GM12878 (cell line): ENCODE data around the gene CUL1. TPM values are rescaled to one million over a fixed set of nuclear protein-coding genes. Genes with fewer than 3 reads are reported as not detected.

Source experiments
- ATAC-seq: fragments of 200-7000 bp; cut with Tn5 transposase; 3 replicates; pipeline ENCODE4 v1.9.1; 2020; ENCODE audit warnings: mild to moderate bottlenecking, moderate library complexity
- BruUV-seq: library from RNA; stranded (reverse); fragments of 400-500 nt; replicated peaks from 2 replicates; lab custom pipeline; 2021; lab: Mats Ljungman, UMichigan
- CTCF ChIA-PET: fragments of 300-600 bp; sonication (Branson Sonifier 250); formaldehyde crosslinking; extraction: SDS; loops from one replicate; lab custom pipeline; 2021; ENCODE audit warnings: inconsistent platforms; lab: Yijun Ruan, JAX
- POLR2A ChIA-PET: fragments of 350-600 bp; formaldehyde crosslinking; extraction: SDS; loops from one replicate; lab custom pipeline; 2021; ENCODE audit warnings: inconsistent platforms; lab: Charles Lee
- RAD21 ChIA-PET: fragments of 300-600 bp; sonication (Branson Sonifier 250); formaldehyde crosslinking; loops from one replicate; lab custom pipeline; 2023; ENCODE audit warnings: antibody characterized with exemption; ENCODE audit not compliant: unreplicated experiment; lab: Charles Lee
- SMC1A ChIA-PET: fragments of 300-600 bp; sonication (Branson Sonifier 250); formaldehyde crosslinking; loops from one replicate; lab custom pipeline; 2023; ENCODE audit not compliant: unreplicated experiment, uncharacterized antibody; lab: Charles Lee
- DNase-seq: peaks from one replicate; pipeline ENCODE4 v3.0.0-alpha.2; 2011; ENCODE audit warnings: low read depth, low spot score
- FAIRE-seq: peaks from 3 replicates; lab custom pipeline; 2011; peaks lifted over from hg19 to GRCh38; lab: Jason Lieb, UNC
- H2AFZ ChIP-seq: 2 replicates; pipeline ENCODE4 v1.6.0; 2011; ENCODE audit warnings: low read depth, low read length, control low read depth; ENCODE audit not compliant: control insufficient read depth
- H3K27ac ChIP-seq: 2 replicates; pipeline ENCODE4 v1.5.1; 2011; ENCODE audit warnings: control low read depth; ENCODE audit not compliant: control insufficient read depth, insufficient read depth
- H3K27me3 ChIP-seq, 2 experiments: replicated peaks in 1 of 2; 2 replicates each; pipeline versions ENCODE4 v1.6.0 to v1.6.1; 2011; ENCODE audit warnings: low read length in 1 of 2; ENCODE audit not compliant: control insufficient read depth in 2 of 2, insufficient read depth in 2 of 2
- H3K36me3 ChIP-seq, 2 experiments: 2 replicates each; pipeline ENCODE4 v1.5.1; 2011; ENCODE audit warnings: low read length in 1 of 2; ENCODE audit not compliant: control insufficient read depth in 2 of 2, insufficient read depth in 2 of 2
- H3K4me1 ChIP-seq: 2 replicates; pipeline ENCODE4 v1.6.1; 2011; ENCODE audit warnings: mild to moderate bottlenecking, low read length, moderate library complexity, mixed read lengths; ENCODE audit not compliant: control insufficient read depth, insufficient read depth
- H3K4me2 ChIP-seq: 2 replicates; pipeline ENCODE4 v1.6.0; 2011; ENCODE audit warnings: control low read depth; ENCODE audit not compliant: control insufficient read depth, insufficient read depth
- H3K4me3 ChIP-seq: fragments of 200-600 bp; sonication (generic); 2 replicates; pipeline ENCODE4 v1.5.1; 2016
- H3K79me2 ChIP-seq: 2 replicates; pipeline ENCODE4 v1.6.0; 2011; ENCODE audit warnings: low read length; ENCODE audit not compliant: control insufficient read depth, insufficient read depth
- H3K9ac ChIP-seq: 2 replicates; pipeline ENCODE4 v1.8.0; 2011; ENCODE audit warnings: low read length, control low read depth, mixed read lengths; ENCODE audit not compliant: control insufficient read depth, insufficient read depth
- H3K9me3 ChIP-seq: replicated peaks from 3 replicates; pipeline ENCODE4 v1.5.1; 2011; ENCODE audit warnings: mild to moderate bottlenecking, low read length; ENCODE audit not compliant: control insufficient read depth, insufficient read depth
- H4K20me1 ChIP-seq: 2 replicates; pipeline ENCODE4 v1.6.0; 2011; ENCODE audit not compliant: control insufficient read depth, insufficient read depth
- CHD1 ChIP-seq: IDR thresholded peaks from 2 replicates; pipeline ENCODE4 v1.6.1; 2012; ENCODE audit warnings: low read depth, low read length, improper control_type of control experiment
- CREM ChIP-seq: IDR thresholded peaks from 2 replicates; pipeline ENCODE4 v1.6.1; 2014; ENCODE audit warnings: antibody characterized with exemption, low read depth
- DPF2 ChIP-seq: fragments of 450-650 bp; IDR thresholded peaks from 2 replicates; pipeline ENCODE4 v1.6.1; 2017; ENCODE audit warnings: mild to moderate bottlenecking
- JUNB ChIP-seq: IDR thresholded peaks from 2 replicates; pipeline ENCODE4 v1.6.1; 2016; ENCODE audit warnings: antibody characterized with exemption, mild to moderate bottlenecking
- MTA3 ChIP-seq: IDR thresholded peaks from 2 replicates; pipeline ENCODE4 v1.6.1; 2012; ENCODE audit warnings: low read length, inconsistent platforms, borderline replicate concordance
- MXI1 ChIP-seq: fragments of 150-350 bp; IDR thresholded peaks from 2 replicates; pipeline ENCODE4 v1.6.1; 2011; ENCODE audit warnings: low read depth, mild to moderate bottlenecking, inconsistent platforms, low read length, improper control_type of control experiment
- MYC ChIP-seq: IDR thresholded peaks from 2 replicates; pipeline ENCODE4 v1.6.1; 2011; ENCODE audit warnings: mild to moderate bottlenecking, low read length, moderate library complexity, inconsistent platforms; ENCODE audit not compliant: insufficient read depth, insufficient replicate concordance, insufficient read length, severe bottlenecking
- NFYB ChIP-seq: IDR thresholded peaks from 2 replicates; pipeline ENCODE4 v1.6.1; 2011; ENCODE audit warnings: low read depth, mild to moderate bottlenecking, low read length, improper control_type of control experiment, moderate library complexity; ENCODE audit not compliant: insufficient read depth
- NR2F1 ChIP-seq: fragments of 450-650 bp; conservative IDR thresholded peaks from 2 replicates; pipeline ENCODE4 v1.6.1; 2017; ENCODE audit warnings: mild to moderate bottlenecking
- PAX5 ChIP-seq: IDR thresholded peaks from 2 replicates; pipeline ENCODE4 v1.6.1; 2011; ENCODE audit warnings: low read depth, low read length, borderline replicate concordance
- RAD21 ChIP-seq: IDR thresholded peaks from 2 replicates; pipeline ENCODE4 v1.6.1; 2011; ENCODE audit warnings: mild to moderate bottlenecking, low read depth, low read length, moderate library complexity; ENCODE audit not compliant: insufficient read depth
- SUPT20H ChIP-seq: IDR thresholded peaks from 2 replicates; pipeline ENCODE4 v1.6.1; 2011; ENCODE audit warnings: low read depth, mild to moderate bottlenecking, low read length, moderate library complexity, borderline replicate concordance; ENCODE audit not compliant: control insufficient read depth
- WRNIP1 ChIP-seq: IDR thresholded peaks from 2 replicates; pipeline ENCODE4 v1.6.1; 2011; ENCODE audit warnings: low read depth, low read length, improper control_type of control experiment, borderline replicate concordance
- ZBTB33 ChIP-seq: fragments of 450-650 bp; IDR thresholded peaks from 2 replicates; pipeline ENCODE4 v1.6.1; 2017; ENCODE audit warnings: mild to moderate bottlenecking
- ZNF687 ChIP-seq: fragments of 450-650 bp; IDR thresholded peaks from 2 replicates; pipeline ENCODE4 v1.6.1; 2017; ENCODE audit warnings: mild to moderate bottlenecking, moderate library complexity
- WGBS: methylation state at CpG from one replicate; pipeline ENCODE4 v1.1.6; 2016; ENCODE audit warnings: low lambda C conversion rate; ENCODE audit not compliant: insufficient replicate concordance, insufficient coverage; ENCODE audit errors: missing lambda C conversion rate; 5-methylcytosine and 5-hydroxymethylcytosine counted together
- in situ Hi-C: fragments of 300-500 bp; cut with MboI; formaldehyde crosslinking; loops from 9 replicates; pipeline ENCODE4 v1.14.3; 2018; ENCODE audit warnings: mixed read lengths
- intact Hi-C: fragments of 100-400 bp; cut with micrococcal nuclease; formaldehyde crosslinking; loops from one replicate; pipeline ENCODE4 v1.14.2; 2022; ENCODE audit not compliant: unreplicated experiment
- polyA plus RNA-seq, 11 experiments: library from polyadenylated mRNA; depleted of rRNA in 4 of 11; unstranded in 6 of 11; stranded (reverse) in 5 of 11; fragments of >200 nt; fragmentation: Nextera tagmentation in 4 of 11; fragmentation: Illumina TruSeq in 1 of 11; extraction: Ambion mirVana in 4 of 11; extraction: Trizol in 1 of 11; gene quantifications; 1 replicate in 1 of 11; 2 replicates in 10 of 11; pipeline versions ENCODE4 v1.2.1 to v1.2.3, GENCODE V29; 2011 to 2016; ENCODE audit warnings: inconsistent platforms in 2 of 11, missing spikeins in 2 of 11, low read depth in 1 of 11
- total RNA-seq, 4 experiments: library from RNA; depleted of rRNA in 3 of 4; stranded (reverse); fragments of >200 nt in 3 of 4; fragmentation: Illumina TruSeq in 1 of 4; extraction: Trizol in 1 of 4; gene quantifications; 2 replicates each; pipeline versions ENCODE4 v1.2.1 to v1.2.3, GENCODE V29; 2013 to 2021
- TF ChIP-seq, protein P1 (sequence below): fragments of 150-350 bp; IDR thresholded peaks from 2 replicates; pipeline ENCODE4 v1.6.1; 2016; ENCODE audit warnings: low read depth, low read length

Gene CUL1
- total and polyA plus RNA-seq, 10 of the 15 experiments (the other 5 are each of a cell fraction or from before 2014, with no cell fraction given) = 13.3 to 63.9 (median 45.9) TPM

DNA sequence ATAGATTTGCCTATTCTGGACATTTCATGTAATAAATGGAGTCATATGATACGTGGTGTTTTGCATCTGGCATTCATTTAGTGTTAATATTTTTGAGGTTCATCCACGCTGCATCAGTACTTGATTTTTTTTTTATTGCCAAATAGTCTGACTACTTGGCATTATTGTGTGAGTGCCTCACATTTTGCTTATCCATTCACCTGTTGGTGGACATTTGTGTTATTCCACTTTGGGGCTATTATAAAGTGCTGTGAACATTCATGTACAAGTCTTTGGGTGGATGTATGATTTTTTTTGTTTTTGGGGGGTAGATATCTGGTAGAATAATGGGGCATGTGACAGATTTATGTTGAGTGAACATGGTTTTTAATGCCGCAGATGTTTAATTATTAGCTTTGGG lies 19.7 kb downstream of the CUL1 start:
- Histone ChIP-seq H3K79me2 (peaks cover 90% of the 10 kb centered on the region), H4K20me1 (peaks cover 5% of the 10 kb centered on the region), H3K27ac (no peak overlapping the region), H3K4me1 (peaks cover under 1% of the 10 kb centered on the region; the same call in 1 of the 2 replicates), H3K4me3 (no peak overlapping the region), H3K27me3 (no peaks in the 10 kb centered on the region), H3K9ac (no peak overlapping the region), H3K4me2 (no peak overlapping the region), H2AFZ (no peak overlapping the region), H3K9me3 (no peaks in the 10 kb centered on the region; the same call in 2 of the 3 replicates), H3K36me3 (peaks cover 0 to 10% of the 10 kb centered on the region in 2 experiments; a peak in 3 of 4 replicates)
- RAD21 ChIA-PET = no interaction called here
- in situ Hi-C loops = no loop called here
- no TSS peak for BruUV-seq
- DNase-seq = no peak
- SMC1A ChIA-PET = interaction anchor here (1.6 kb wide), 1 partner anchor 32 kb away, joined by 4 read pairs; no protein-coding TSS in a partner anchor
- CTCF ChIA-PET = interaction anchor here (0.6 kb wide), 1 partner anchor 8 kb away, joined by 5 read pairs; no protein-coding TSS in a partner anchor
- ATAC-seq = no peak
- no peak for FAIRE-seq
- POLR2A ChIA-PET = no interaction called here
- 97% methylated on average over 3 of the region's 3 CpGs for WGBS
- intact Hi-C loops = no loop called here
- no peak for TF ChIP-seq PAX5
- TF ChIP-seq MXI1 = no peak
- TF ChIP-seq JUNB = no peak
- no peak for TF ChIP-seq ZNF687
- no peak for TF ChIP-seq DPF2
- TF ChIP-seq, protein P1, sequence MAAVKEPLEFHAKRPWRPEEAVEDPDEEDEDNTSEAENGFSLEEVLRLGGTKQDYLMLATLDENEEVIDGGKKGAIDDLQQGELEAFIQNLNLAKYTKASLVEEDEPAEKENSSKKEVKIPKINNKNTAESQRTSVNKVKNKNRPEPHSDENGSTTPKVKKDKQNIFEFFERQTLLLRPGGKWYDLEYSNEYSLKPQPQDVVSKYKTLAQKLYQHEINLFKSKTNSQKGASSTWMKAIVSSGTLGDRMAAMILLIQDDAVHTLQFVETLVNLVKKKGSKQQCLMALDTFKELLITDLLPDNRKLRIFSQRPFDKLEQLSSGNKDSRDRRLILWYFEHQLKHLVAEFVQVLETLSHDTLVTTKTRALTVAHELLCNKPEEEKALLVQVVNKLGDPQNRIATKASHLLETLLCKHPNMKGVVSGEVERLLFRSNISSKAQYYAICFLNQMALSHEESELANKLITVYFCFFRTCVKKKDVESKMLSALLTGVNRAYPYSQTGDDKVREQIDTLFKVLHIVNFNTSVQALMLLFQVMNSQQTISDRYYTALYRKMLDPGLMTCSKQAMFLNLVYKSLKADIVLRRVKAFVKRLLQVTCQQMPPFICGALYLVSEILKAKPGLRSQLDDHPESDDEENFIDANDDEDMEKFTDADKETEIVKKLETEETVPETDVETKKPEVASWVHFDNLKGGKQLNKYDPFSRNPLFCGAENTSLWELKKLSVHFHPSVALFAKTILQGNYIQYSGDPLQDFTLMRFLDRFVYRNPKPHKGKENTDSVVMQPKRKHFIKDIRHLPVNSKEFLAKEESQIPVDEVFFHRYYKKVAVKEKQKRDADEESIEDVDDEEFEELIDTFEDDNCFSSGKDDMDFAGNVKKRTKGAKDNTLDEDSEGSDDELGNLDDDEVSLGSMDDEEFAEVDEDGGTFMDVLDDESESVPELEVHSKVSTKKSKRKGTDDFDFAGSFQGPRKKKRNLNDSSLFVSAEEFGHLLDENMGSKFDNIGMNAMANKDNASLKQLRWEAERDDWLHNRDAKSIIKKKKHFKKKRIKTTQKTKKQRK = no peak
- no peak for TF ChIP-seq NFYB
- TF ChIP-seq WRNIP1 = no peak
- no peak for TF ChIP-seq SUPT20H
- no peak for TF ChIP-seq RAD21
- no peak for TF ChIP-seq NR2F1
- no peak for TF ChIP-seq ZBTB33
- TF ChIP-seq CREM = no peak
- TF ChIP-seq CHD1 = no peak
- TF ChIP-seq MYC = no peak
- no peak for TF ChIP-seq MTA3
